PC-3 (cell line): Measurements from ENCODE around the gene YPEL3.

Experiments
- EZH2 ChIP-seq: fragments of 300-600 bp; sonication (generic); IDR thresholded peaks from one replicate; pipeline ENCODE4 v1.6.1; 2017; ENCODE audit warnings: antibody characterized with exemption, mild to moderate bottlenecking, low read length; ENCODE audit not compliant: unreplicated experiment
- TF ChIP-seq, protein P1 (sequence below): fragments of 300-600 bp; sonication (generic); conservative IDR thresholded peaks from 2 replicates; pipeline ENCODE4 v1.5.1; 2017; ENCODE audit warnings: antibody characterized with exemption, low read depth, mild to moderate bottlenecking, low read length

DNA sequence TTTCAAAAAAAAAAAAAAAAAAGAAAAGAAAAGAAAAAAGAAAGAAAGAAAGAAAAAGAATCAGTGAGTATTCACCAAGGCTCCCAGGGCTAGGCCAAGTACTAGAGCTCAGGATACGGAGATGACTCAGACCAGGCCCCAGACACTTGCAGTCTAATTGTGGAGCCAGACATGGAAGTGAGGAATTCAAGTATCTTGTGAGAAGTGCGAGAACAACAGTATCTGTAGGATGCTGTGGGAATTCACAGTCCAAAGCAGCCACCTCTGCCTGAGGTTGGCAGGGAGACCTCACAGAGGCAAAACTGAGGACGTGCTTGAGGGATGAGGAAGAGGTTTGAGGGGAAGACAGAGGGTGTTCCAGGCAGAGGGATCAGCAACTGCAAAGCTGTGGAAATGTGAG, 44.5 kb downstream of the YPEL3 start:
- TF ChIP-seq, protein P1, sequence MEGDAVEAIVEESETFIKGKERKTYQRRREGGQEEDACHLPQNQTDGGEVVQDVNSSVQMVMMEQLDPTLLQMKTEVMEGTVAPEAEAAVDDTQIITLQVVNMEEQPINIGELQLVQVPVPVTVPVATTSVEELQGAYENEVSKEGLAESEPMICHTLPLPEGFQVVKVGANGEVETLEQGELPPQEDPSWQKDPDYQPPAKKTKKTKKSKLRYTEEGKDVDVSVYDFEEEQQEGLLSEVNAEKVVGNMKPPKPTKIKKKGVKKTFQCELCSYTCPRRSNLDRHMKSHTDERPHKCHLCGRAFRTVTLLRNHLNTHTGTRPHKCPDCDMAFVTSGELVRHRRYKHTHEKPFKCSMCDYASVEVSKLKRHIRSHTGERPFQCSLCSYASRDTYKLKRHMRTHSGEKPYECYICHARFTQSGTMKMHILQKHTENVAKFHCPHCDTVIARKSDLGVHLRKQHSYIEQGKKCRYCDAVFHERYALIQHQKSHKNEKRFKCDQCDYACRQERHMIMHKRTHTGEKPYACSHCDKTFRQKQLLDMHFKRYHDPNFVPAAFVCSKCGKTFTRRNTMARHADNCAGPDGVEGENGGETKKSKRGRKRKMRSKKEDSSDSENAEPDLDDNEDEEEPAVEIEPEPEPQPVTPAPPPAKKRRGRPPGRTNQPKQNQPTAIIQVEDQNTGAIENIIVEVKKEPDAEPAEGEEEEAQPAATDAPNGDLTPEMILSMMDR = no peak
- no peak for TF ChIP-seq EZH2
